ENCODE measurements around the gene SLC39A6.

The SLC39A6 gene

DNA sequence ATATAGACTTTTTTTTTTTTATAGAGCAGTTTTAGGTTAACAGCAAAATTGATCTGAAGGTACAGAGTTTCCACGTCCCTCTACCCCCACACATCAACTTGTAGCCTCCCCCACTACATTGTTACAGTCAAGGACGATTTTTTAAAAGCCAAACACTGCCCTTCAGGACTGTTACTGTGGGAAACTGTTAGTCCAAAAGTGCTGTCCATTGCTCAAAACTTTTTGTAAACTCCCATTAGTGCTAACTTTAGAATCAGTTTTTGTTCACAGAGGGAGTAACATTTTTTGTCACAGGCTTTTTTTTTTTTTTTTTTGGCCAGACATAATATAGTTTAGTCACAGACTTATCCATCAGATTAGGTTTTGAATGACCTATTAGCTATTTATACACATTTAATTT is 24.6 kb upstream of the SLC39A6 start:
- no peak overlapping the region for H3K4me3 ChIP-seq (ENCODE audit: low read depth, low read length)
- DNase-seq (ENCODE audit: low read depth), result no peak
- TF ChIP-seq, protein P1, sequence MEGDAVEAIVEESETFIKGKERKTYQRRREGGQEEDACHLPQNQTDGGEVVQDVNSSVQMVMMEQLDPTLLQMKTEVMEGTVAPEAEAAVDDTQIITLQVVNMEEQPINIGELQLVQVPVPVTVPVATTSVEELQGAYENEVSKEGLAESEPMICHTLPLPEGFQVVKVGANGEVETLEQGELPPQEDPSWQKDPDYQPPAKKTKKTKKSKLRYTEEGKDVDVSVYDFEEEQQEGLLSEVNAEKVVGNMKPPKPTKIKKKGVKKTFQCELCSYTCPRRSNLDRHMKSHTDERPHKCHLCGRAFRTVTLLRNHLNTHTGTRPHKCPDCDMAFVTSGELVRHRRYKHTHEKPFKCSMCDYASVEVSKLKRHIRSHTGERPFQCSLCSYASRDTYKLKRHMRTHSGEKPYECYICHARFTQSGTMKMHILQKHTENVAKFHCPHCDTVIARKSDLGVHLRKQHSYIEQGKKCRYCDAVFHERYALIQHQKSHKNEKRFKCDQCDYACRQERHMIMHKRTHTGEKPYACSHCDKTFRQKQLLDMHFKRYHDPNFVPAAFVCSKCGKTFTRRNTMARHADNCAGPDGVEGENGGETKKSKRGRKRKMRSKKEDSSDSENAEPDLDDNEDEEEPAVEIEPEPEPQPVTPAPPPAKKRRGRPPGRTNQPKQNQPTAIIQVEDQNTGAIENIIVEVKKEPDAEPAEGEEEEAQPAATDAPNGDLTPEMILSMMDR (IDR thresholded peaks at IDR 0.05; ENCODE audit: insufficient read depth, low read depth, low read length, missing control alignments), result no peak

- no peak for DNase-seq (ENCODE audit: low read depth)
- TF ChIP-seq, protein P1 (IDR thresholded peaks at IDR 0.05; ENCODE audit: insufficient read depth, low read depth, low read length, missing control alignments), result no peak
- H3K4me3 ChIP-seq (ENCODE audit: low read depth, low read length), result no peak overlapping the region
These were observed 24.1 kb upstream of the SLC39A6 start for GRCh38 chr18:36153203-36153602.

DNA sequence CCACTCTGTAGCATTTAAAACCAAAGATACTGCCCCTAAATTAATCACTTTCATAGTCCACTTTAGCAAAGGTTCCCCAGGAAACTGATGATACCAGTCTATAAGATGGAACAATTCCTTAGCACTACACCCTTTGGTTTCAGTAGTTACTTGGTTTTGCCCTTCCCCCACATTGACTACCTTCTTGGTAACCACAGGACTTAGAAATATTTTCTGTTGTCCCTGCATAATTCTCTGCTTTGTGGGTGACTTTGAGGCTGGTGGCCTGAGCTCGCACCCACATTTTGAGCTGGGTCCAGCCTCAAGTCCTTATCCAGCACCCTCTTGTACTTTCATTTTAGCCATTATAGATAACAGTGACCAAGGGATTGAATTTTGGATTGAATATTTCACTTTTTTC is 23.6 kb upstream of the SLC39A6 start:
- TF ChIP-seq, protein P1 (IDR thresholded peaks at IDR 0.05; ENCODE audit: insufficient read depth, low read depth, low read length, missing control alignments), result no peak
- DNase-seq (ENCODE audit: low read depth), result no peak
- no peak overlapping the region for H3K4me3 ChIP-seq (ENCODE audit: low read depth, low read length)

GRCh38 chr18:36149514-36150289 is 20.6 kb upstream of the SLC39A6 start:
- peak; percentile 74 for DNase-seq (ENCODE audit: low read depth)
- no peak overlapping the region; the same call in 1 of the 2 replicates for H3K4me3 ChIP-seq (ENCODE audit: low read depth, low read length)
- TF ChIP-seq, protein P1 (IDR thresholded peaks at IDR 0.05; ENCODE audit: insufficient read depth, low read depth, low read length, missing control alignments), result no peak

- H3K4me3 ChIP-seq (ENCODE audit: low read depth, low read length), result no peak overlapping the region
- no peak for DNase-seq (ENCODE audit: low read depth)
- TF ChIP-seq, protein P1 (IDR thresholded peaks at IDR 0.05; ENCODE audit: insufficient read depth, low read depth, low read length, missing control alignments), result no peak
These were observed 14.3 kb upstream of the SLC39A6 start for GRCh38 chr18:36143391-36143790.

DNA sequence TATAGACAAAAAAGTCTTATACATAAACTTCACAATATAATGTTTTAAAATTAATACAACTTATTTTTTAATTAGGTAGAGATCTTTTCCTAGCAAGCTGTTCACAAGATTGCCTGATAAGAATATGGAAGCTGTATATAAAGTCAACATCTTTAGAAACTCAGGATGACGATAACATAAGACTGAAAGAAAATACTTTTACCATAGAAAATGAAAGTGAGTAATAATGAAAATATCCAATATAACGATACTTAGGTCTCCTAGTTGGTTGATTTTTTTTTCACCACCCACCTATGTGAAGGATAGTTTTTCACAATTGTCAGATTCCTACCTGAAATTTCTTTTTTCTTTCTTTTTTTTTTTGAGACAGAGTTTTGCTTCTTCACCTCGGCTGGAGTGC is 13.6 kb upstream of the SLC39A6 start:
- no peak overlapping the region for H3K4me3 ChIP-seq (ENCODE audit: low read depth, low read length)
- DNase-seq (ENCODE audit: low read depth), result no peak
- TF ChIP-seq, protein P1 (IDR thresholded peaks at IDR 0.05; ENCODE audit: insufficient read depth, low read depth, low read length, missing control alignments), result no peak

GRCh38 chr18:36141576-36141975 is 12.4 kb upstream of the SLC39A6 start:
- TF ChIP-seq, protein P1 (IDR thresholded peaks at IDR 0.05; ENCODE audit: insufficient read depth, low read depth, low read length, missing control alignments), result no peak
- DNase-seq (ENCODE audit: low read depth), result no peak
- no peak overlapping the region for H3K4me3 ChIP-seq (ENCODE audit: low read depth, low read length)
